ENCODE measurements around the gene KREMEN2. TPM values are rescaled to one million over a fixed set of nuclear protein-coding genes. Genes with fewer than 3 reads are reported as not detected.

KREMEN2 gene
- total RNA-seq, 1 donor from 2014 or later, result 8.0 TPM

- H3K27me3 Mint-ChIP-seq (ENCODE audit: low read depth, unreplicated experiment), result peaks cover 8% of the 10 kb centered on the region
- H3K36me3 Mint-ChIP-seq (ENCODE audit: low read depth, unreplicated experiment), result no peaks in the 10 kb centered on the region
- TF ChIP-seq CTCF (IDR thresholded peaks at IDR 0.05; ENCODE audit: insufficient read depth, low read depth, low read length) (no peak), EZH2 (IDR thresholded peaks at IDR 0.05; ENCODE audit: insufficient read depth, low read length) (no peak)
- H3K4me1 ChIP-seq (ENCODE audit: insufficient read depth, low read length), result peaks cover 13% of the 10 kb centered on the region
- DNase-seq (ENCODE audit: low read depth) (no peak), FAIRE-seq (no peak)
- no peaks in the 10 kb centered on the region for H3K79me2 ChIP-seq (ENCODE audit: insufficient read depth, low read length)
- peaks cover 37% of the 10 kb centered on the region for H3K27me3 ChIP-seq (ENCODE audit: insufficient read depth, low read length)
- no peaks in the 10 kb centered on the region for H3K9me3 ChIP-seq (ENCODE audit: insufficient read depth, low read depth, low read length)
- H3K4me3 Mint-ChIP-seq (ENCODE audit: unreplicated experiment), result no peak overlapping the region
- H3K9me3 Mint-ChIP-seq (ENCODE audit: unreplicated experiment), result no peaks in the 10 kb centered on the region
- H3K27ac Mint-ChIP-seq (ENCODE audit: unreplicated experiment), result no peak overlapping the region
- H3K27ac ChIP-seq (ENCODE audit: low read depth, low read length), result no peak overlapping the region
- no peak overlapping the region for H2AFZ ChIP-seq (ENCODE audit: low read depth, low read length)
- H3K4me3 ChIP-seq (ENCODE audit: insufficient read depth, low read depth, low read length), result no peak overlapping the region
- no peak overlapping the region for H3K9ac ChIP-seq (ENCODE audit: low read length)
- no peaks in the 10 kb centered on the region for H3K36me3 ChIP-seq (ENCODE audit: insufficient read depth, low read length)
- no peak overlapping the region for H3K4me2 ChIP-seq (ENCODE audit: low read length)
- no peaks in the 10 kb centered on the region for H4K20me1 ChIP-seq (ENCODE audit: insufficient read depth, low read length)
- peaks cover 2% of the 10 kb centered on the region for H3K4me1 Mint-ChIP-seq (ENCODE audit: low read depth, unreplicated experiment)
These were observed 3.7 kb upstream of the KREMEN2 start for GRCh38 chr16:2960183-2961010.

GRCh38 chr16:2962334-2963073, 1.6 kb upstream of the KREMEN2 start:
- H3K27me3 Mint-ChIP-seq (ENCODE audit: low read depth, unreplicated experiment), result peaks cover 9% of the 10 kb centered on the region

More at GRCh38 chr16:2962334-2963073, 1.6 kb upstream of the KREMEN2 start:
- no peaks in the 10 kb centered on the region for H4K20me1 ChIP-seq (ENCODE audit: insufficient read depth, low read length)
- peaks cover 13% of the 10 kb centered on the region for H3K4me1 ChIP-seq (ENCODE audit: insufficient read depth, low read length)
- Mint-ChIP-seq H3K36me3 (ENCODE audit: low read depth, unreplicated experiment) (no peaks in the 10 kb centered on the region), H3K9me3 (ENCODE audit: unreplicated experiment) (no peaks in the 10 kb centered on the region), H3K4me1 (ENCODE audit: low read depth, unreplicated experiment) (no peaks in the 10 kb centered on the region), H3K27ac (ENCODE audit: unreplicated experiment) (no peak overlapping the region), H3K4me3 (ENCODE audit: unreplicated experiment) (no peak overlapping the region)
- no peak overlapping the region for H2AFZ ChIP-seq (ENCODE audit: low read depth, low read length)
- no peak overlapping the region for H3K9ac ChIP-seq (ENCODE audit: low read length)
- H3K27me3 ChIP-seq (ENCODE audit: insufficient read depth, low read length), result peaks cover 44% of the 10 kb centered on the region
- no peak overlapping the region for H3K27ac ChIP-seq (ENCODE audit: low read depth, low read length)
- H3K4me3 ChIP-seq (ENCODE audit: insufficient read depth, low read depth, low read length), result no peak overlapping the region
- no peak for TF ChIP-seq CTCF (IDR thresholded peaks at IDR 0.05; ENCODE audit: insufficient read depth, low read depth, low read length)
- TF ChIP-seq EZH2 (IDR thresholded peaks at IDR 0.05; ENCODE audit: insufficient read depth, low read length), result no peak
- H3K36me3 ChIP-seq (ENCODE audit: insufficient read depth, low read length), result no peaks in the 10 kb centered on the region
- H3K4me2 ChIP-seq (ENCODE audit: low read length), result no peak overlapping the region
- no peaks in the 10 kb centered on the region for H3K79me2 ChIP-seq (ENCODE audit: insufficient read depth, low read length)
- H3K9me3 ChIP-seq (ENCODE audit: insufficient read depth, low read depth, low read length), result no peaks in the 10 kb centered on the region
- FAIRE-seq (no peak), DNase-seq (ENCODE audit: low read depth) (no peak)
